Activated naive CD8-positive, alpha-beta T cell treated with anti-CD3 and anti-CD28 coated beads, Interleukin-2, amount 50 U/mL, for 16 hours (primary cell): ENCODE results near the gene FRMD5.

Experiments
- DNase-seq: peaks from one replicate; pipeline ENCODE4 v3.0.0-alpha.2; 2020; ENCODE audit warnings: low read depth, low spot score

The FRMD5 gene

DNA sequence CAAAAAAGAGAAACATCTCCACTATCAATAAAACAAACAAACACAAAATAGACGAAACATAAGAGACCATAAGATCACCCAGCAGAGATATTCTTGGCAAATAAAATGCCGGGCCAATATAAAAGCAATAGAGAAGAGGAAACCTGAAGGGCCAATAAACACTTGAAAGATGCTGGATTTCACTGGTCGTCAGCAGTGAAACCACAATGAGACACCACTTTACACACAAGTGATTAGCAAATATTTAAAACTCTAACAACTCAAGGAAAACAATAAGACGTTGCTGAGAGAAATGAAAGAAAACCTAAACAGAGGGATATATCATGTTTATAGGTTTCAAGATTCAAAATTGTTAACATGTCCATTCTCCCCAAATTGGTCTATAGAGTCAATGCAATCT is 219.7 kb downstream of the FRMD5 start:
- DNase-seq: no peak

DNA sequence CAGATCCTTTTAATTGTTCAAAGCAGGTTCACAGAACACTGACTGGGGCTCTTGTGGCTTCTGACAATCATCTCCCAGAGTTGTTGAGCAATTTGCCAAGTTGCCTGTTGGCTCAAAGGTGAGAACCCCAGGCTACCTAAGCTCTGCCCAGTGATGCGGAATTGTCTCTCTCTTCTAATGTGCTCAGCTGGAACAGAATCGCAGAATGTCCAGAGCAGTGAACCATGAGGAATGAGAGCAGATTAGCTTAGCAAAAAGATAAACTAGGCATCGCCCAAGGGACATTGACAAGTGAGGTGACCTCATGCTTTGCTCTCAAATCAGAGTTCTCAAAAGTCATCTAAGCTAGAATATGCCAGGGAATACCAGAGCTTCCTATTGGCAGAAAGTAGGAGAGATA is 220.2 kb downstream of the FRMD5 start:
- no peak for DNase-seq

DNA sequence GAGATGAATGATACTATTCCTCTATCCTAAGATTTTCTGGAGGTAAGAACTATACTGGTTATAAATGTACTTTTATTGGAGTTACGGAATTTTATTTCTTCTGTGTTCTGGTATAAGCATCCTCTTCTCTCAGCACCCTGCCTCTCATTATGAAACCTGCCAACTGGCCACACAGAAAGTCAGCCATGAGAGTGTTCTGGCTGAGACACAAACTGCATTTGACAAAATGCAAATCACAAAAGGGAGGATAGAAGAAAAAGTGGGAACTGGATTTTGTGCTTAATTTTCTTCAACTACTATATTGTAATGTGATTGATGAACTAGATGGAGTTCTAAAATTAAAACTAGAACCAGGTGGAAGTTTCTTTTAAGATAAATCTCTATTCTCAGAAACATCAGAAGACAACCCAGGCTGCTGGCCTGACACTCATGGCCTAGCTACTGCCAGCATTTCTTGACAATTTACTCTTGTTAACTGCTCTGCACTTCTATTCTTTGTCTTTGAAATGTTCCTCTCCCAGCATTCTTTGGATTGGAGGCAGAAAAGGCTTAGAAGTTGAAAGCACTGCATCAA is 225.2 kb downstream of the FRMD5 start:
- no peak for DNase-seq

DNA sequence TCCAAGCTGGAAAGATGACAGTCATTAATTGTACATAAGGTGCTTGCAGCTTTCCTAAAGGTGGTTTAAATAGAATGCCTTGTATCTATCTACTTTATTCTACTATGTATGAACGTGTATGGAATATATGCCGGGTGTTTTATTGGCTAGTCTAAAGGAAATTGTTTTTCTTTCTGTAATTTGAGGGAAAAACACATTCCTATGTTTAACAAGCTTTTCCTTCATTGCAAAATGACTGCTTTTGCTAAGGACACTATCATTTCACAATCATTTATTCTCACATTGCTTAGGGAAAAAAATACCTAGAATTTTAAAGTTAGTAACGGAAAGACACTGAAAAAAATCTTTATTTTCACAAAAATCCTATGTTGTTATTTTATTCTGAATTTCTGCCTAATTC is 226.5 kb downstream of the FRMD5 start:
- DNase-seq: no peak

DNA sequence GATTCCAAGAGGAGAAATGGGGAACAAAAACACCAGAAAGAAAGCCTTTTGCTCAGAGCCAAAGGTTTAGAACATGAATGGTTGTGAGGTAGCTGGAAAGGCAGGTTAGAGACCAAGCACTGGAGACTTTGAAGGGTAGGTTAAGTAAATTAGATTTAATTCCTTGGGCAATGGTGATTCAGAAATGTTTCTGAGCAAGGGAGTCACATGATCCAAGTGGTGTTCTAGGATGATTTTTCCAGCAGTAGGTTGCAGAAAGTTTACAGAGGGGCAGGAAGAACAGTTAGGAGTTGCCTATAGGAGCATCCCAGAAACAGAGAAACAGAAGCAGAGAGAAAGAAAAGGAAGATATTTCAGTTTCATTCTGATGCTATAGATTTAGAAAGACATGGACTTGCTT is 228.4 kb downstream of the FRMD5 start:
- DNase-seq: no peak

DNA sequence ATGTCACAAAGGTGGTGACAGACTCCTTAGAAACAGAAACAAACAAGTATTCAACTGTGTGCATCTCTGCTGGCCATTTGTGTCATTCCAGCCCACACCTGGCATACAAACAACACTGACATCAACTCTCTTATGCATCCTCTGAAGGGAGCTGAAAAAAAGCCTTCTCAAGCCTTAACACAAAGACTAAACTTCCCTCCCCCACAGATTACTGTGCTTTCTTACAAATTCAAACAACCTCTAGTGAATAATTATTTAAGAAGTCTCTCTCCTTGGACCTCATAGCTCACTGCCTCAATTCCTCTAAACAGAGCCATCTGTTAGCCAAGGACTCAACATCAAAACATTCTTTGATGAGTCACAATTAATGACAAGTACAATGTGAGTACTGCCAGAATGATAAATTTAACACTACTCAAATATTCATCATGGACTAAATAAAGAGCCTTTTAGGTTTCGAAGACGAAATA is 236.2 kb downstream of the FRMD5 start:
- DNase-seq: no peak

DNA sequence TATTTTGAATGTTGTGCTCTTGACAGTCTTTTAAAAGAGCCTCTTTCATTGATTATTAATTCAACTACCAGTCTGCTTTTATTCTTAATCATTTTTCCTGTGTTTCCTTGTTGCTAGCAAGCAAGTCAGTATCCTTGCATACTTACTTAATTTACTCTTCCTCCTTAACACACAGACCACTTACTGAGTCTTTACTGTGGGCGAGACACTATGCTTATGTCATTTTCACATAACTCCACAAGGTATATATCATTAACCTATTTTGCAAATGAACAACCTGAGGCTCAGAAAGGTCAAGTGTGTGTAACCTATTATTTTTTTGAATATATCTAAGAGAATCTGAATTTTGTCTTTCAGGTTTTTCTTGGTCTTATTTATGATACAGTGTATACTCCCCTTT is 237.3 kb downstream of the FRMD5 start:
- DNase-seq: no peak

DNA sequence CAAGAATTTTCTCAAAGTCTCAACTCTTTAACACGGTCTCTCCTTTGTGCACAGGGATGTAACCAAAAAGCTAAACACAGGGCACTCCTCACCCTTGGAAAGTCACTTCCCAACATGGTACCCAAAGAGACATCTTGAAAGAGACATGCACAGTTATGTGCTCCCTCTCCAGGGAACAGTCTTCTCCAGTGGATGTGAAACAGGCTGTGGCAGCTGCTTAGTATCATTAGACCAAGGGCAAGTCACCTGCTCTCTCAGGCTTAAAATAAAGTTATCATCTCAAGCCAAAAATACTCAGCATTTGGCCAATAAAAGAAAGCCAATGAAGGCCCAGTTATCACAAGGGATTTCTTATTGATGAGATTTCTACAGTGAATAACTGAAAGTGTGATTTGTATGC is 239.9 kb downstream of the FRMD5 start:
- no peak for DNase-seq

DNA sequence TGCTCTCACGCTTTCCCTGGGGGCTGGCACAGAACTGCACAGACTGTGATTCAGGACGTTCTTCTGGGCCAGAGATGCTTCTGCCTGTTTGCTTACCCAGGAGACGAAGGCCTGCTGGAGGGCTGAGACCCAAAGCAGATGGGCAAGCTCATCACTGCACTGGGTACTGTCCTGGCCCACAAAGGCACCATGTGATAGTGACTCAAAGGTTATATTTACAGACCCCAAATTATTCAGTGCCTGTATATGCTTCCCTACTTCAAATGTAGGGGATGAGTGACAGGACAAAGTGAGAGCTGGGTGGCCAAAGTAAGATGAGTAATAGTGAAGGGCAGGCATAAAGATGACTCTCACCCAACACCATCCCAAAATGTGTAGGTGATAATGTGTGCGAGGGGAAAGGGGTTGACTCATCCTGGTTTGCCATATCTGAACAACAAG is 240.9 kb downstream of the FRMD5 start:
- no peak for DNase-seq

DNA sequence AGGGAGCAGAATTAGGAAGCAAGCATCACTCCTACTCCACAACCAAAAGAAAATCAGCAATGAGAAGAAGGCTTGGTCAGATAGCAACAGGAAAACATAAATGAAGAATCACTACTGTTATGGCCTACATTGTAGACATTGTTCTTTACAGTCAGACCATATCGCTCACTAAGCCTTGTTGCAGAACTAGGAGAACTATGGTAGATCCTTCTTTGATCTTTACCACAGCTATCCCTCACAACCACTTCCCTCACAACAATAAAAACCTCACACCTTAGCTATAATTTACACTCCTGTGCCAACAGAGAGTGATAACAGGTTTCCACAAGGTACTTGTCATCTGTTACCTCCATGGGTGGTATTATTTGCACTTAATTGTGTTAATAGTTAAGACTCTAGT is 241.7 kb downstream of the FRMD5 start:
- no peak for DNase-seq

DNA sequence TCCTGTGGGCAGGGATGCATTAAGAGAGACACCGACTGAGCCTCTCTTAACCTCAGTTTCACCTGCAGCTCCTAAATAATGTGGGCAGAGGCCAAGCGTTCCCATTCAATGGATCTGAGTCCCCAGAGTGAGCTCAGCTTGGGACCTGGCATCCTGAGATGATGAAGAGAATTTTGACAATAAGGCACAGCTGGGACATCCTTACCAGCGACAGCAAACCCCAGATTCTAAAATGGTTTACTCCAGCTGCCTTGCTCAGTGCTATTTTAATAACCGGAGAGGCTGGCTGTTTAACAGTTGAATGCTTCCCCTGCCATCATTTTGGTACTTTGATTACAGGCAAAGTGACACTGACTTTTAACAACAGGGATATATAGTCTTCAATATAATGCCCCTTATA is 244.5 kb downstream of the FRMD5 start:
- DNase-seq: no peak

DNA sequence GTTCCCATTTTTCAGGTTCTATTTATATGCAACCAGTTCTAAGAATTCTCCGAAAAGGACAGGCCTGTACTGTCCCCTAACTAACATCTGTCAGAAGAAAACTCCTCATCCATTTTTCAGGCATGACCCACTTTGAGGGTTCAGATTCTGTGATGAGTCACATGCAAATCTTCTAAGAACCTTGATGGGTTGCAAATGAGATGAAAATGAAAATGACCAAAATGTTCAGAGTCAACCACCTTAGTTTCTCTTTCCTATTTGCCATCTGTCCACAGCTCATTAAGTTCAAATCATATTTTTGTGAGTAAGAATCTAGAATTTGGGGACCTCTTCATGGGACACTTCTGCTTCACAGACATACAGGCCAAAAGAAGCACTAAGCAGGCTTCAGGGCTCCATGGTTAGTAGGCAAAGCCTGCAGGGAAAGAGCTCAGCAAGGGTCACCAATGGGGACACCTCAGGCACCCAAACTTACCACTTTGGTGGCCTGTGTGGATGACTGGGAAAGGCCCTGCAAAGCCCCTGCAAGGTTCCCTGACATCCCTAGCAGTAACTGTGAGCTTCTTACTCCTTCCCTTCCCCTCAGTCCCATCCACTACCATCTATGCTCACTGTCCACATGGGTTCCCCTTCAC is 246.3 kb downstream of the FRMD5 start:
- no peak for DNase-seq

DNA sequence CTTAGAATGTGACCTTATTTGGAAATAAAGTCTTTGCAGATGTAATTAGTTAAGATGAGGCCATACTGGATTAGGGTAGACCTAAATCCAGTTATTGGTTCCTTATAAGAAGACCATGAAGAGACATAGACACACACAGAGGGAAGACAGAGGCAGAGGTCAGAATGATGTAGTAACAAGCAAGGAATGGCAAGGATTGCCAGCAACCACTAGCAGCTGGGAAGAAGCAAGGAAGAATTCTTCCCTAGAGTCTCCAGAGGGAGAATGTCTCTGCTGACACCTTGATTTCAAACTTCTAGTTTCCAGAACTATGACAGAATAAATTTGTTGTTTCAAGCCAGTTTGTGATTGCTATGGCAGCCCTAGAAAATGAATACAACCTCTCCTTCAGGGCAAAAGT is 251.6 kb downstream of the FRMD5 start:
- DNase-seq: no peak

DNA sequence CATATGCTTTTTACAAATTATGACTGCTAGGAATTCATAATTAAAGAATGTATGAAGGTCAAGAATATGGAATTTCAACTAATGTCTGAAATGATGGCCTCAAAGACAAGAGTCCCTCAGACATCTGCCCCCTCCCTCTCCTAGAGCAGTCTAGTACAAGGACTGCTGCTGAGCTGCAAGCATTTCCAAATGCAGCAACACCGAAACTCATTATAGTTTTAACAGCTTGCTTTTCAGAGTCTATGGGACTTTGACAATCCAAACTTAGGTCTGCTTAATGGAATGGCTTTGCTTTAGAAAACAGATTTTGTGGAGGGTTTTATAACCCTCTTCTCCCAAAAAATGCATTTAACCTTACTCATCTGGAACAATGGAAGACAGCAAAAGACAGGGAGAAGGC is 252.9 kb downstream of the FRMD5 start:
- no peak for DNase-seq

DNA sequence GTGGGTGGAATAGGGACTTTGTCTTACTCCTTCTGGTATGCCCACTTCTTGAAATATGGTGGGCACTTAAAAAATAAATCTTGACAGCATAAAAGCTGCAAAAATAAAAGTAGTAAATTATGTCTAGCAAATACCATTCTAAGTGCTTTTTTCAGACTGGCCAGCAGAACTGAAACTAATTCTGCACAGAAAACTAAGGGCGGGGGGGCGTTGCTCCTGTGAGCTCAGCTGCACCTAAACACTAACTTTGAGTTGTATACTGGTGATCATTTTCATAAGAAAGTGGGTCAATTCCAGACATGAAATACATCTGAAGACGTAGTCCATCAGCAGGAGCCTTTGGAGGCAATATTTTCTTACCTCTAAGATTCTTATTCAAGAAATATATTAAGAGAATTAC is 253.5 kb downstream of the FRMD5 start:
- no peak for DNase-seq

DNA sequence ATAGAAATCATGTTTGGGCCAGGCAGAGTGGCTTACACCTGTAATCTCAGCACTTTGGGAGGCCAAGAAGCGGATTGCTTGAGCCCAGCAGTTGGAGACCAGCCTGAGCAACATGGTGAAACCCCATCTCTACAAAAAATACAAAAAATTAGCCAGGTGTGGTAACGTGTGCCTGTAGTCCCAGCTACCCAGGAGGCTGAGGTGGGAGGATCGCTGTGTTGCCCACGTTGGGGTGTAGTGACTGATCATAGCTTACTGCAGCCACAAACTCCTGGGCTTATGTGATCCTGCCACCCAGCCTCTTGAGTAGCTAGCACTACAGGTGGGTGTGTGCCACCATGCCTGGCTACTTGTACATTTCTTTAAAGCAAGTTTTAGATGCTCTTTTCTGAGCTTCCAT is 254.0 kb downstream of the FRMD5 start:
- DNase-seq: no peak

DNA sequence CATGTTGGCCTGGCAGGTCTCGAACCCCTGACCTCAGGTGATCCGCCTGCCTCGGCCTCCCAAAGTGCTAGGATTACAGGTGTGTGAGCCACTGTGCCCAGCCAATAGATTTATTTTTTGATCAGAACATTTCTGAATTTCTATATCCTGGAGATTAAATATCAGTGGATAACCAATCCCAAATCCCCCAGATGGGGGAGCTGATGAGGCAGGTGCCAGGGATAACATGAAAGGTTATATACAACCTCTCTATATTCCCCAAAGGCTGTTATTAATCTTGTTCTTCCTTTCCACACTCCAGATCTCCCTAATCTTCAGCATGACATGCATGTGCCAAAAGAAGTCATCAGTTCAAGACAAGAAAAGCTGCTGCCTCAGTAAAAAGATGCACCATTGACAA is 256.0 kb downstream of the FRMD5 start:
- DNase-seq: no peak

DNA sequence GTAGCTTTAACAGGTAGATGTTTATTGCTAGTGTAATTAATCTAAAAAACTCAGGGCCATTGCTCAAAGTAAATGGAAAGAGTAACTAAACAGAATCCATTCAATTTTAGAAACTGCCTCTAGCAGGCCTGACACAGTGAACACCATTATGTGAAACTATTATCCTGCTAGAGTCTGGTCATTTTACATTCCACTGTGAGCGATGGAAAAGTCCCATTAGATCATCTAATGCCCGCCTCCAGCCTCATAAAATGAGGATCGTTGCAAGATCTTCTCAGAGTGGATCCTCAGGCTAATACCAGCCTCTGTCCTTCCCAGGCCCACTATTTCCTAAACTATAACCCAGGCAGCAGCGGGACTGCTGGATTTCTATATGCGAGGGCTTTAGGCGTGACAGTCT is 260.6 kb downstream of the FRMD5 start:
- no peak for DNase-seq

DNA sequence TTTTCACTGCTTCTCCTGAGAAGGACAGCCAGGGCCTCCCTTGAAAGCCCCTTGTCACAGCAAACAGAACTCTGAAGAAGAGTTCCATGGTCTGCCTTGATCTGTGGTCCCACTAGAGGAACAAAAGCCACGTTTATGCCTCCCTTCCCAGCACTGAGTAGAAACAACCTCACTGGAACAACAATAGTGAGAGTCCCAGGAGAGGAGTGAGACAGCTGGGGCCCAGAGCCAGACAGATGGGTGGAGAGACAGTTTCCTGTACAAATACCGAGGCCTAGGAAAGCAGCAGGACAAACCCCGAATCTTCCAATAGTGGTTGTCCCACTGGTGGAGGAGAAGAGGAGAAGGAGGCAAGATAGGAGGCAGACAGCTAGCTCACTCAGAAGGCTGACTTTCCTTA is 262.2 kb downstream of the FRMD5 start:
- DNase-seq: no peak

DNA sequence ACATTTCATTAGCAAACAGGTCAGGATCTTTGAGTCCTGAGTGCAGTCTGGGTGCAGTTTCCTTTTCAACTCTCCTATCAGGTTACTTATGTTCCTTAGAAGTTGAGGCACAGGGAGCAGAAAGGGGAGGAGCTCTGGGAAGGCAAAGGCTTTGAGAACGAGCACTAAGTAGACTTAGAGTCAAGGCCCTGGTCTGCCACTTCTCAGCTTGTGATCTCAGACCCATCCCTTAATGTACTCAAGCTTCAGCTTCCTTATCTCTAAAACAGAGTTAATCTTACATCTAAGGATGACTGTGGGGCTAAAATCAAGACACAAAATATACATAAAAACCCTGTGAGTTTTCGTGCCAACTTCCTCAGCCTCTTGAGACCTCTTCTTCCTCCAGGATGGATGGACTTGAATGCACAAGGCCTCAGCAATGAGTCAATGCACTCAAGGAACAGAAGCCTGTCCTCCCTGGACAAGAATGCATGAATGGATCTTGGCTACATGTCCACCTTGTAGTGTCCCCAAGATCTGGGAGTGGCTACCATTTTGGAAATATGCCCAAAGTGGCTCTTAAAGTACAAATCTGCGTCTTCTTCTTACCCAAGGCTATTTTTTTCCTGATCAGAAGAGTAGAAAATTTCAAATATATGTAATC is 263.2 kb downstream of the FRMD5 start:
- no peak for DNase-seq

DNA sequence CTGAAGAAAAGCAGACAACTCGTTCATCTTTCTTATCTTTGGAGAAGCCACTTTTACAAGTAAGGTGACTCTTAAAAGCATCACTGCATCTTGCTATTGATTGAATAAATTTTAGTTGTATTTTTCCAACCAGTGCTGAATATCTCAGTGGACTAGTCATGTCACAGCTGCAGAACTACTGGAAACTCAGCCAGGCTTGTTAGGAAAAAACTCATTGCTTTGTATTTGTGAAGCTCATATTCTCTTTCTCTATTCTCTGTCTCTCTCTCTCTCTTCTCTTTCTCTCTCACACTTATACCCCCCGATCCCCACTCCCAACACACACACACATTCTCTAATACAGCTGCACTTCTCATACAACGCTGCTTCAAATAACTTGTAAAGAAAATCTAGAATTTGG is 264.0 kb downstream of the FRMD5 start:
- no peak for DNase-seq

DNA sequence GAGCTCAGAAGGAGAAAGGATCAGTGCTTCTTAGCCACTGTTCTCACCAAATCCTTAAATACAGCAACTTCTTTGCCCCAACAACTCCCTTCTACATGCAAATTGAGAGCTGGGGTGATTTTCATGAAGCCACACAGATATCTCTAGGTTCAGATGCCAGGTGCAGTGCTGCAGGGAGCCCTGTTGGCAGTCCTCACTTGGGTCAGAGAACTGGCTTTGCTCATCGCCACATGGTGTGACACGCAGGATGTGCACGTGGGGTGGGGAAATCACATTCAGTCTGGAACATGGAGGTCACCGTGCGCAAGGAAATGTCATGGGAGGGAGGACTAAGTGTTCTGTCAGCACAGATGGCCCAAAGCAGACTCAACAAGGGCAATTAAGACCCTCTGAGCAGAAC is 264.5 kb downstream of the FRMD5 start:
- DNase-seq: no peak

DNA sequence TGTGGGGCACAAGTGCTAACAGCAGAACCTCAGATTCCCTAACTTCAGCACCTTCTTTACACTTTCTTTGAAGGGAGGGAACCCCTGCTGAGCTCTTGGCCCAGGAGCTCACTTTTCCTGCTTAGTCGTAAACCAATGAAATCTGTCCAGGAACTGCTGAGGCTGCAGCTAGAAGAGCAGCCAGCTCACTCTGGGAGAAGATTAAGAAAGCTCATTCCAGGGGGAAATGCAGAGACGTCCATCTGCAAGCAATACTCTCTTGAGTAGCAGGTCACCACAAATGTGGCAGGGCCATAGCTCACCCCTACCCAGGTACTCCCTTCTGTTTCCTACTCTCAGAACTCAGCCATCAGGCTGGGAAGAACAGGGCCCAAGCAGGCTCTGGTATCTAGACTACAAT is 265.0 kb downstream of the FRMD5 start:
- DNase-seq: no peak
